ENCODE results near the gene SAMD8. TPM values are rescaled to one million over a fixed set of nuclear protein-coding genes. Genes with fewer than 3 reads are reported as not detected.

Gene SAMD8
- total and polyA plus RNA-seq, 10 of the 15 experiments (the other 5 are each of a cell fraction or from before 2014, with no cell fraction given), result 2.8 to 26.0 (median 9.3) TPM

DNA sequence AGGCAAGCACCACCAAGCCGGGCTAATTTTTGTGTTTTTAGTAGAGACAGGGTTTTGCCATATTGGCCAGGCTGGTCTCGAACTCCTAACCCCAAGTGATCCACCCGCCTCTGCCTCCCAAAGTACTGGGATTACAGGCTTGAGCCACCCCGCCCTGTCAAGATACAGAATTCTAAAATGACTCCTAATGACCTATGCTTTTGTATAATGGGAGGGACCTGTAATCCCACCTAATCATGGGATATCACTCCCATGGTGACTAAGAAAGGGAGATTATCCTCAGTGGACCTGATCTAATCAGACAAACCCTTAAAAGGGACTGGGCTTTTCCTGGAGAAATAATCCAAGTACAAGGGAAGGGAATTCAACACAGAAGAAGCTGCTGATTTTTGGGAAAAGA, 28.8 kb downstream of the SAMD8 start (continued):
- TF ChIP-seq NR2C1 (IDR thresholded peaks at IDR 0.05) (no peak), MLLT1 (IDR thresholded peaks at IDR 0.05) (no peak), IRF4 (IDR thresholded peaks at IDR 0.05; ENCODE audit: low read depth, low read length) (no peak), SPI1 (IDR thresholded peaks at IDR 0.05; ENCODE audit: borderline replicate concordance, insufficient read depth, low read depth, low read length) (no peak)
- TF ChIP-seq, protein P1, sequence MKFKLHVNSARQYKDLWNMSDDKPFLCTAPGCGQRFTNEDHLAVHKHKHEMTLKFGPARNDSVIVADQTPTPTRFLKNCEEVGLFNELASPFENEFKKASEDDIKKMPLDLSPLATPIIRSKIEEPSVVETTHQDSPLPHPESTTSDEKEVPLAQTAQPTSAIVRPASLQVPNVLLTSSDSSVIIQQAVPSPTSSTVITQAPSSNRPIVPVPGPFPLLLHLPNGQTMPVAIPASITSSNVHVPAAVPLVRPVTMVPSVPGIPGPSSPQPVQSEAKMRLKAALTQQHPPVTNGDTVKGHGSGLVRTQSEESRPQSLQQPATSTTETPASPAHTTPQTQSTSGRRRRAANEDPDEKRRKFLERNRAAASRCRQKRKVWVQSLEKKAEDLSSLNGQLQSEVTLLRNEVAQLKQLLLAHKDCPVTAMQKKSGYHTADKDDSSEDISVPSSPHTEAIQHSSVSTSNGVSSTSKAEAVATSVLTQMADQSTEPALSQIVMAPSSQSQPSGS (IDR thresholded peaks at IDR 0.05; ENCODE audit: low read length), result no peak
- TF ChIP-seq, protein P2, sequence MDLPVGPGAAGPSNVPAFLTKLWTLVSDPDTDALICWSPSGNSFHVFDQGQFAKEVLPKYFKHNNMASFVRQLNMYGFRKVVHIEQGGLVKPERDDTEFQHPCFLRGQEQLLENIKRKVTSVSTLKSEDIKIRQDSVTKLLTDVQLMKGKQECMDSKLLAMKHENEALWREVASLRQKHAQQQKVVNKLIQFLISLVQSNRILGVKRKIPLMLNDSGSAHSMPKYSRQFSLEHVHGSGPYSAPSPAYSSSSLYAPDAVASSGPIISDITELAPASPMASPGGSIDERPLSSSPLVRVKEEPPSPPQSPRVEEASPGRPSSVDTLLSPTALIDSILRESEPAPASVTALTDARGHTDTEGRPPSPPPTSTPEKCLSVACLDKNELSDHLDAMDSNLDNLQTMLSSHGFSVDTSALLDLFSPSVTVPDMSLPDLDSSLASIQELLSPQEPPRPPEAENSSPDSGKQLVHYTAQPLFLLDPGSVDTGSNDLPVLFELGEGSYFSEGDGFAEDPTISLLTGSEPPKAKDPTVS (IDR thresholded peaks at IDR 0.05; ENCODE audit: low read depth, low read length), result no peak

DNA sequence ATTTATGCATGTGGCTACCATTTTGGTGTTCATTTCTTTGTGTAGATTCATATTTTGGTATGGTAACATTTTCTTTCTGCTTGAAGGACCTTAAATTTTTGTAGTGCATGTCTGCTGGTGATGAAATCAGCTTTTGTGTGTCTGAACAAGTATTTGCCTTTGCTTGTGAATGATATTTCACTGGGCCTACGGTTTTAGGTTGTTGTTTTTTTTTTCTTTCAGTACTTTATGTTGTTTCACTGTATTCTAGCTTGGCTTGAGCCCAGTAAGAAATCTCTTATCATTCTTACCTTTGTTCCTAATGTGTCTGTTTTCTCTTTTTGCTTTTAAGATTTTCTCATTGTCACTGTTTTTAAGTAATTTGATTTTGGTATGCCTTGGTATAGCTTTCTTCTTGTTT, 31.9 kb downstream of the SAMD8 start:
- peaks cover 39% of the 10 kb centered on the region for H3K79me2 ChIP-seq (ENCODE audit: control insufficient read depth, insufficient read depth, low read length)
- no peak overlapping the region for H3K27ac ChIP-seq (ENCODE audit: control insufficient read depth, insufficient read depth)
- no TSS peak for BruUV-seq (replicated peaks)
- POLR2A ChIA-PET, result interaction anchor here (0.7 kb wide), 3 partner anchors 17 to 959 kb away, joined by 3 to 4 read pairs (median 4); no protein-coding TSS in a partner anchor
- CTCF ChIA-PET, result interaction anchor here (0.7 to 2.2 kb wide), 4 partner anchors 13 to 42 kb away, joined by 3 to 5 read pairs (median 4); no protein-coding TSS in a partner anchor
- intact Hi-C loops (cut with micrococcal nuclease; ENCODE audit: unreplicated experiment) (no loop called here), in situ Hi-C loops (cut with MboI) (no loop called here)
- no peaks in the 10 kb centered on the region for H4K20me1 ChIP-seq (ENCODE audit: control insufficient read depth, insufficient read depth)
- RAD21 ChIA-PET (ENCODE audit: unreplicated experiment), result interaction anchor here (1.1 kb wide), 1 partner anchor 92 kb away, joined by 3 read pairs; the partner anchor contains the start of gene COMTD1
- ATAC-seq (no peak), DNase-seq (ENCODE audit: low read depth, low spot score) (no peak), FAIRE-seq (no peak)
- no peak overlapping the region for H3K4me3 ChIP-seq
- WGBS (ENCODE audit: insufficient coverage, insufficient replicate concordance, low lambda C conversion rate, missing lambda C conversion rate), result 100% methylated on average over 1 of the region's 1 CpG
- no peaks in the 10 kb centered on the region for H3K27me3 ChIP-seq (replicated peaks in 1 of 2; ENCODE audit: control insufficient read depth in 2 of 2, insufficient read depth in 2 of 2, low read length in 1 of 2)
- H3K9ac ChIP-seq (ENCODE audit: control insufficient read depth, insufficient read depth, low read length), result no peak overlapping the region
- SMC1A ChIA-PET (ENCODE audit: uncharacterized antibody, unreplicated experiment), result interaction anchor here (1.0 to 1.1 kb wide), 2 partner anchors 12 to 18 kb away, joined by 4 read pairs; no protein-coding TSS in a partner anchor
- H3K4me2 ChIP-seq (ENCODE audit: control insufficient read depth, insufficient read depth), result no peak overlapping the region
- no peaks in the 10 kb centered on the region for H3K36me3 ChIP-seq (ENCODE audit: control insufficient read depth in 2 of 2, insufficient read depth in 2 of 2, low read length in 1 of 2)
- H3K9me3 ChIP-seq (replicated peaks; ENCODE audit: control insufficient read depth, insufficient read depth, low read length), result no peaks in the 10 kb centered on the region
- no peak for TF ChIP-seq POLR2A (IDR thresholded peaks at IDR 0.05; ENCODE audit: low read depth, low read length)
- TF ChIP-seq EZH2 (IDR thresholded peaks at IDR 0.05; ENCODE audit: borderline replicate concordance, control insufficient read depth, low read depth, low read length), result no peak
- no peak for TF ChIP-seq RCOR1 (conservative IDR thresholded peaks at IDR 0.05; ENCODE audit: low read depth, low read length)
- TF ChIP-seq GATAD2B (conservative IDR thresholded peaks at IDR 0.05; ENCODE audit: low read depth), result no peak
- no peak for TF ChIP-seq PAX5 (IDR thresholded peaks at IDR 0.05; ENCODE audit: borderline replicate concordance, low read depth, low read length)
- no peak for TF ChIP-seq SPI1 (IDR thresholded peaks at IDR 0.05; ENCODE audit: borderline replicate concordance, insufficient read depth, low read depth, low read length)
- no peak for TF ChIP-seq STAT1 (conservative IDR thresholded peaks at IDR 0.05)
- no peak for TF ChIP-seq HDAC2 (IDR thresholded peaks at IDR 0.05)
- no peak for TF ChIP-seq NR2C1 (IDR thresholded peaks at IDR 0.05)
- TF ChIP-seq IRF4 (IDR thresholded peaks at IDR 0.05; ENCODE audit: low read depth, low read length), result no peak
- no peak overlapping the region for H2AFZ ChIP-seq (ENCODE audit: control insufficient read depth, low read depth, low read length)
- H3K4me1 ChIP-seq (ENCODE audit: control insufficient read depth, insufficient read depth, low read length), result no peaks in the 10 kb centered on the region

Data from GM12878 (cell line).